ENCODE measurements around the gene ELMO1. TPM values are rescaled to one million over a fixed set of nuclear protein-coding genes. Genes with fewer than 3 reads are reported as not detected.

The ELMO1 gene
- total RNA-seq, 1 experiment from 2014 or later: not detected

DNA sequence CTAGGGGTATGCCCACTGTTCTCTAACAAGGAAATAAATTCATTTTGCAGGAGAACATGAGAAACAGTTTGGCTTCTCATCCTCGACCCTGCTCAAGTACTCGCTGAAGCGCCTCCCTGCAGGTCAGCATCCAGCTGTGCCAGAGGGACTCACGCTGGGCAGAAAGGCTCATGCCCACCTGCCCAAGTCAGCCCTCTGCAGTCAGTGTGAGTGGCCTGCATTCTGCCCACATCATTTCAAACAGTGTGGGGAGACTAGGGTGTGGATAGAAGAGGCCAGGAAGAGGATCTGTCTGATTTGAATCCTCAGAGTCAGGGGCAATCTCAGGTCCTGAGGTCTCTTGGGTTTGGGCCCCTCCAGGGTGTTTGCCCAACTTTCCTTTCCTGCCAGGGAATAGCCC lies 297.8 kb downstream of the ELMO1 start:
- H3K4me3 ChIP-seq (ENCODE audit: low read depth, low read length, poor library complexity, severe bottlenecking): no peak overlapping the region
- TF ChIP-seq, protein P1, sequence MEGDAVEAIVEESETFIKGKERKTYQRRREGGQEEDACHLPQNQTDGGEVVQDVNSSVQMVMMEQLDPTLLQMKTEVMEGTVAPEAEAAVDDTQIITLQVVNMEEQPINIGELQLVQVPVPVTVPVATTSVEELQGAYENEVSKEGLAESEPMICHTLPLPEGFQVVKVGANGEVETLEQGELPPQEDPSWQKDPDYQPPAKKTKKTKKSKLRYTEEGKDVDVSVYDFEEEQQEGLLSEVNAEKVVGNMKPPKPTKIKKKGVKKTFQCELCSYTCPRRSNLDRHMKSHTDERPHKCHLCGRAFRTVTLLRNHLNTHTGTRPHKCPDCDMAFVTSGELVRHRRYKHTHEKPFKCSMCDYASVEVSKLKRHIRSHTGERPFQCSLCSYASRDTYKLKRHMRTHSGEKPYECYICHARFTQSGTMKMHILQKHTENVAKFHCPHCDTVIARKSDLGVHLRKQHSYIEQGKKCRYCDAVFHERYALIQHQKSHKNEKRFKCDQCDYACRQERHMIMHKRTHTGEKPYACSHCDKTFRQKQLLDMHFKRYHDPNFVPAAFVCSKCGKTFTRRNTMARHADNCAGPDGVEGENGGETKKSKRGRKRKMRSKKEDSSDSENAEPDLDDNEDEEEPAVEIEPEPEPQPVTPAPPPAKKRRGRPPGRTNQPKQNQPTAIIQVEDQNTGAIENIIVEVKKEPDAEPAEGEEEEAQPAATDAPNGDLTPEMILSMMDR (conservative IDR thresholded peaks at IDR 0.05; ENCODE audit: low read depth, low read length): no peak
- TF ChIP-seq EZH2 (IDR thresholded peaks at IDR 0.05; ENCODE audit: borderline replicate concordance, low read depth, low read length, poor library complexity, severe bottlenecking): no peak
- DNase-seq (ENCODE audit: low spot score): no peak
- H3K36me3 ChIP-seq (ENCODE audit: insufficient read depth, low read length, poor library complexity, severe bottlenecking): no peaks in the 10 kb centered on the region
- no TSS peak for BruUV-seq (replicated peaks)
- H3K27me3 ChIP-seq (replicated peaks; ENCODE audit: insufficient read depth, low read depth, low read length, poor library complexity): no peaks in the 10 kb centered on the region
- no peaks in the 10 kb centered on the region for H3K9me3 ChIP-seq (ENCODE audit: low read depth, low read length, poor library complexity, severe bottlenecking)
- intact Hi-C loops (cut with micrococcal nuclease; ENCODE audit: unreplicated experiment): no loop called here
- H3K27ac ChIP-seq (ENCODE audit: low read depth, low read length, poor library complexity, severe bottlenecking): no peak overlapping the region
- ChIA-PET POLR2A (ENCODE audit: low non-redundant PET) (no interaction called here), CTCF (no interaction called here)
- H3K4me1 ChIP-seq (ENCODE audit: insufficient read depth, low read length, poor library complexity, severe bottlenecking): no peaks in the 10 kb centered on the region

DNA sequence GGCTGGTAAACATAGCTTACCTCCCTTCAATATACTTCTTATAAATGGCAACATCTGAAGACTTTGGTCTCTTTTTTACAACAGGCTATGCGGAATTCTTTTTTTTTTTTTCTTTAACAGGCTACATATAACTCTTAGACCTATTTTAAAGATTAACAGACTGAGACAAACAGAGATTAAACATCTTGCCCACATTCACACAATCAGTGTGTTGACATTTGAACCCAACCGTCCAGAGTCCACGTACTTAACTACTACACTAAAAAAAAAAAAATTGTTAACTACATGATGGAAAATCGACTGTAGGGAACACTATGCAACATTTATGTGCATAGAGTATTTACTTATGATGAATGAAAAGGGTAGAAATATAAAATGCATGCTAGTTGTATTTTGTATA lies 298.5 kb downstream of the ELMO1 start:
- no peak for DNase-seq (ENCODE audit: low spot score)
- Histone ChIP-seq H3K27ac (ENCODE audit: low read depth, low read length, poor library complexity, severe bottlenecking) (no peak overlapping the region), H3K36me3 (ENCODE audit: insufficient read depth, low read length, poor library complexity, severe bottlenecking) (no peaks in the 10 kb centered on the region), H3K9me3 (ENCODE audit: low read depth, low read length, poor library complexity, severe bottlenecking) (no peaks in the 10 kb centered on the region), H3K27me3 (replicated peaks; ENCODE audit: insufficient read depth, low read depth, low read length, poor library complexity) (no peaks in the 10 kb centered on the region), H3K4me1 (ENCODE audit: insufficient read depth, low read length, poor library complexity, severe bottlenecking) (no peaks in the 10 kb centered on the region), H3K4me3 (ENCODE audit: low read depth, low read length, poor library complexity, severe bottlenecking) (no peak overlapping the region)
- intact Hi-C loops (cut with micrococcal nuclease; ENCODE audit: unreplicated experiment): no loop called here
- BruUV-seq (replicated peaks): no TSS peak
- POLR2A ChIA-PET (ENCODE audit: low non-redundant PET): no interaction called here
- CTCF ChIA-PET: no interaction called here
- TF ChIP-seq EZH2 (IDR thresholded peaks at IDR 0.05; ENCODE audit: borderline replicate concordance, low read depth, low read length, poor library complexity, severe bottlenecking): no peak
- TF ChIP-seq, protein P1 (conservative IDR thresholded peaks at IDR 0.05; ENCODE audit: low read depth, low read length): no peak

DNA sequence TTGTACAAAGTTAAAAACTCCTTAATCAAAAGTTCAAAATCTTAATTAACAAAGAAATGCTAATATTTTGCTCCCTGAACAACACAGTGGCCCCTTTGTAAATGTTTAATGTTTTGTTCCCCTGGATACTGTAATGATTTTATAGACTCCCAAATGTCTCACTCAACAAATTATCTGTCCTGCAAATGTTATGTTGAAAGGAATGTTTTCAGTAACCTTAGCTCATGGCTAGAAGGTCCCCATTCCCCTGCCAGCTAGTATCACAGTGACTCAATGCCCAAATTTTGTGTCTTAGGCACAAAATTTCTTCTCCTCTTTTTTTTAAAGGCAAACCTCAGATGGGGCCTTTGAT lies 298.9 kb downstream of the ELMO1 start:
- CTCF ChIA-PET: no interaction called here
- no peak overlapping the region for H3K4me3 ChIP-seq (ENCODE audit: low read depth, low read length, poor library complexity, severe bottlenecking)
- intact Hi-C loops (cut with micrococcal nuclease; ENCODE audit: unreplicated experiment): no loop called here
- no peaks in the 10 kb centered on the region for H3K27me3 ChIP-seq (replicated peaks; ENCODE audit: insufficient read depth, low read depth, low read length, poor library complexity)
- H3K4me1 ChIP-seq (ENCODE audit: insufficient read depth, low read length, poor library complexity, severe bottlenecking): no peaks in the 10 kb centered on the region
- POLR2A ChIA-PET (ENCODE audit: low non-redundant PET): no interaction called here
- no peak for DNase-seq (ENCODE audit: low spot score)
- no peaks in the 10 kb centered on the region for H3K9me3 ChIP-seq (ENCODE audit: low read depth, low read length, poor library complexity, severe bottlenecking)
- no peak for TF ChIP-seq EZH2 (IDR thresholded peaks at IDR 0.05; ENCODE audit: borderline replicate concordance, low read depth, low read length, poor library complexity, severe bottlenecking)
- TF ChIP-seq, protein P1 (conservative IDR thresholded peaks at IDR 0.05; ENCODE audit: low read depth, low read length): no peak
- H3K36me3 ChIP-seq (ENCODE audit: insufficient read depth, low read length, poor library complexity, severe bottlenecking): no peaks in the 10 kb centered on the region
- H3K27ac ChIP-seq (ENCODE audit: low read depth, low read length, poor library complexity, severe bottlenecking): no peak overlapping the region
- BruUV-seq (replicated peaks): no TSS peak

Measured in A673 (cell line).